Measurements from ENCODE around the gene KRT76. TPM values are rescaled to one million over a fixed set of nuclear protein-coding genes. Genes with fewer than 3 reads are reported as not detected.

Gene KRT76
- total RNA-seq, 1 experiment from 2014 or later: not detected

GRCh38 chr12:52820521-52820920 is 43.4 kb upstream of the KRT76 start:
- WGBS (ENCODE audit: extremely low coverage, insufficient read length, low lambda C conversion rate): no CpG with 5 or more reads among the region's 6 CpGs
- DNase-seq: no peak
- H3K79me1 ChIP-seq (ENCODE audit: insufficient read depth, low read depth, low read length, poor library complexity, severe bottlenecking): no peaks in the 10 kb centered on the region
- H3K56ac ChIP-seq (ENCODE audit: insufficient read length, low read depth, low read length): no peak overlapping the region
- H3K4me3 Mint-ChIP-seq: no peak overlapping the region
- H2AK5ac ChIP-seq (ENCODE audit: insufficient read length, low read length): no peak overlapping the region
- H2BK120ac ChIP-seq (ENCODE audit: low read depth, low read length, poor library complexity, severe bottlenecking): no peak overlapping the region
- H3K9me3 ChIP-seq (ENCODE audit: control insufficient read depth, low read depth, low read length): no peaks in the 10 kb centered on the region
- no peak overlapping the region for H3K18ac ChIP-seq (ENCODE audit: insufficient read length, low read depth, low read length)
- no peaks in the 10 kb centered on the region for H3K9me3 Mint-ChIP-seq
- no peaks in the 10 kb centered on the region for H3K23me2 ChIP-seq (ENCODE audit: insufficient read length, low read depth, low read length, poor library complexity, severe bottlenecking)
- no peak overlapping the region for H2BK15ac ChIP-seq (ENCODE audit: low read depth, low read length)
- no peak overlapping the region for H2BK20ac ChIP-seq (ENCODE audit: low read depth, low read length, poor library complexity, severe bottlenecking)
- no peak overlapping the region for H2BK12ac ChIP-seq (ENCODE audit: insufficient read length, low read depth, low read length)
- no peaks in the 10 kb centered on the region for H3K27me3 ChIP-seq (ENCODE audit: insufficient read depth, low read length)
- H3T11ph ChIP-seq (ENCODE audit: low read length): no peak overlapping the region
- H3K23ac ChIP-seq (ENCODE audit: insufficient read length, low read depth, low read length): no peak overlapping the region
- H3K27me3 Mint-ChIP-seq (ENCODE audit: low read depth): no peaks in the 10 kb centered on the region; the same call in 1 of the 2 replicates
- no peak for TF ChIP-seq CTCF (conservative IDR thresholded peaks at IDR 0.05)
- no peak overlapping the region for H4K5ac ChIP-seq (ENCODE audit: insufficient read length, low read depth, low read length)
- H3K27ac Mint-ChIP-seq: no peak overlapping the region
- no peak overlapping the region for H4K8ac ChIP-seq (replicated peaks; ENCODE audit: insufficient read length, low read depth, low read length)
- no peaks in the 10 kb centered on the region for H4K20me1 ChIP-seq (ENCODE audit: control insufficient read depth, insufficient read depth, insufficient read length)
- H3K4ac ChIP-seq (ENCODE audit: low read depth, low read length): no peak overlapping the region
- no peak overlapping the region for H3K14ac ChIP-seq (ENCODE audit: insufficient read depth, low read length)
- H3K36me3 Mint-ChIP-seq (ENCODE audit: insufficient read depth in 1 of 3, low read depth in 3 of 3): no peaks in the 10 kb centered on the region; a peak in 1 of 7 replicates
- H3K79me2 ChIP-seq (ENCODE audit: insufficient read depth, low read length): no peaks in the 10 kb centered on the region
- H4K91ac ChIP-seq (ENCODE audit: insufficient read length, low read depth, low read length): no peak overlapping the region
- H3K9ac ChIP-seq (ENCODE audit: extremely low read depth, insufficient read length, low read length): no peak overlapping the region
- no peak overlapping the region for H3K27ac ChIP-seq (ENCODE audit: insufficient read length, low read depth, low read length)
- no peak overlapping the region for H2BK5ac ChIP-seq (ENCODE audit: insufficient read length, low read length)
- peaks cover 3 to 7% of the 10 kb centered on the region in 2 experiments; a peak in 3 of 4 replicates for H3K4me1 Mint-ChIP-seq
- H3K4me2 ChIP-seq (ENCODE audit: insufficient read depth, insufficient read length, low read length): no peak overlapping the region
- H2AFZ ChIP-seq (ENCODE audit: low read length): no peak overlapping the region
- no peaks in the 10 kb centered on the region for H3K4me1 ChIP-seq (ENCODE audit: insufficient read depth, low read length)

Data from H9 (cell line).